Suprapubic skin (tissue), 4 donors: ENCODE measurements around the gene GUCA1A. TPM values are rescaled to one million over a fixed set of nuclear protein-coding genes. Genes with fewer than 3 reads are reported as not detected.

Experiments used
- DNase-seq, 2 donors: peaks; one replicate each; pipeline ENCODE4 v3.0.0-alpha.2; 2019; ENCODE audit warnings: low spot score in 2 of 2
- H3K27ac ChIP-seq: fragments of 200-600 bp; sonication (generic); one replicate; pipeline ENCODE4 v1.5.1; 2019
- H3K27me3 ChIP-seq: fragments of 200-600 bp; sonication (generic); one replicate; pipeline ENCODE4 v1.5.1; 2019
- H3K36me3 ChIP-seq: fragments of 200-600 bp; sonication (generic); one replicate; pipeline ENCODE4 v1.5.1; 2019
- H3K4me1 ChIP-seq: fragments of 200-600 bp; sonication (generic); one replicate; pipeline ENCODE4 v1.5.1; 2019
- H3K4me3 ChIP-seq: fragments of 200-600 bp; sonication (generic); one replicate; pipeline ENCODE4 v1.5.1; 2019; ENCODE audit warnings: mild to moderate bottlenecking
- H3K9me3 ChIP-seq: fragments of 200-600 bp; sonication (generic); one replicate; pipeline ENCODE4 v1.5.1; 2019
- CTCF ChIP-seq, 2 donors: fragments of 200-600 bp in 1 of 2; fragments of 450-650 bp in 1 of 2; sonication (generic) in 1 of 2; IDR thresholded peaks; one replicate each; pipeline ENCODE4 v1.5.1; 2016 to 2019; ENCODE audit warnings: antibody characterized with exemption in 2 of 2, mild to moderate bottlenecking in 1 of 2, moderate library complexity in 1 of 2
- EP300 ChIP-seq: sonication (generic); formaldehyde crosslinking; IDR thresholded peaks from one replicate; pipeline ENCODE4 v1.6.1; 2017; ENCODE audit warnings: antibody characterized with exemption
- POLR2A ChIP-seq, 2 donors: fragments of 450-650 bp; IDR thresholded peaks; one replicate each; pipeline ENCODE4 v1.6.1; 2017; ENCODE audit warnings: antibody characterized with exemption in 2 of 2, mild to moderate bottlenecking in 2 of 2, moderate library complexity in 2 of 2
- POLR2AphosphoS5 ChIP-seq, 3 donors: sonication (generic); formaldehyde crosslinking; IDR thresholded peaks; one replicate each; pipeline ENCODE4 v1.6.1; 2017; ENCODE audit warnings: antibody characterized with exemption in 3 of 3
- WGBS: methylation state at CpG from one replicate; pipeline ENCODE4 v1.1.5; 2018; 5-methylcytosine and 5-hydroxymethylcytosine counted together
- total RNA-seq, 4 donors: library from RNA; depleted of rRNA; stranded (reverse); fragments of >200 nt; gene quantifications; one replicate each; pipeline ENCODE4 v1.1.0, GENCODE V29; 2016

GUCA1A gene
- total RNA-seq, 4 donors from 2014 or later: 0.76 TPM; not detected in 3

GRCh38 chr6:42140032-42140431, 33.1 kb upstream of the GUCA1A start:
- DNase-seq: no peak
- 44% methylated on average over 3 of the region's 5 CpGs for WGBS
- Histone ChIP-seq H3K9me3 (no peaks in the 10 kb centered on the region), H3K36me3 (peaks cover 3% of the 10 kb centered on the region), H3K27ac (peak overlapping the region; percentile 89), H3K4me1 (peaks cover 64% of the 10 kb centered on the region), H3K4me3 (peak overlapping the region; percentile 53), H3K27me3 (no peaks in the 10 kb centered on the region)
- TF ChIP-seq POLR2AphosphoS5 (IDR thresholded peaks at IDR 0.05) (no peak), CTCF (IDR thresholded peaks at IDR 0.05) (no peak), EP300 (no peak), POLR2A (IDR thresholded peaks at IDR 0.05) (no peak)

- Histone ChIP-seq H3K4me3 (peak overlapping the region; percentile 53), H3K9me3 (no peaks in the 10 kb centered on the region), H3K4me1 (peaks cover 64% of the 10 kb centered on the region), H3K36me3 (no peaks in the 10 kb centered on the region), H3K27me3 (no peaks in the 10 kb centered on the region), H3K27ac (peak overlapping the region; percentile 89)
- WGBS: 47% methylated on average over 9 of the region's 9 CpGs
- peak in 1 of 2 donors; percentile 84 for DNase-seq
- no peak for TF ChIP-seq POLR2AphosphoS5 (IDR thresholded peaks at IDR 0.05)
Observed at GRCh38 chr6:42140756-42141602, 32.2 kb upstream of the GUCA1A start.

GRCh38 chr6:42141603-42142117, 31.5 kb upstream of the GUCA1A start:
- no peaks in the 10 kb centered on the region for H3K36me3 ChIP-seq
- peaks cover 58% of the 10 kb centered on the region for H3K4me1 ChIP-seq
- H3K4me3 ChIP-seq: peak overlapping the region; percentile 53
- H3K27ac ChIP-seq: peak overlapping the region; percentile 89
- no peak for DNase-seq
- H3K27me3 ChIP-seq: no peaks in the 10 kb centered on the region
- H3K9me3 ChIP-seq: no peaks in the 10 kb centered on the region
- TF ChIP-seq POLR2AphosphoS5 (IDR thresholded peaks at IDR 0.05): no peak
- no peak for TF ChIP-seq POLR2A (IDR thresholded peaks at IDR 0.05)
- no peak for TF ChIP-seq EP300
- no peak for TF ChIP-seq CTCF (IDR thresholded peaks at IDR 0.05)
- WGBS: 55% methylated on average over 9 of the region's 13 CpGs

- peak; percentile 80 to 86 for DNase-seq
- H3K9me3 ChIP-seq: no peaks in the 10 kb centered on the region
- H3K27me3 ChIP-seq: no peaks in the 10 kb centered on the region
- H3K4me1 ChIP-seq: peaks cover 52% of the 10 kb centered on the region
- no peaks in the 10 kb centered on the region for H3K36me3 ChIP-seq
- H3K27ac ChIP-seq: peak within 1 kb of the TSS; percentile 89
- peak within 1 kb of the TSS; percentile 53 for H3K4me3 ChIP-seq
- TF ChIP-seq EP300 (no peak), POLR2AphosphoS5 (IDR thresholded peaks at IDR 0.05) (no peak), POLR2A (IDR thresholded peaks at IDR 0.05) (peak in 1 of 2 donors; percentile 15)
- 3% methylated on average over 13 of the region's 60 CpGs for WGBS
Observed at GRCh38 chr6:42142118-42142835, 30.9 kb upstream of the GUCA1A start, which contains the start of gene C6orf132. C6orf132 (minus strand) TSS chr6:42142620; CDS start chr6:42142444, 176 bp downstream.

- WGBS: 79% methylated on average over 10 of the region's 10 CpGs
- no peak for DNase-seq
Observed at GRCh38 chr6:42147138-42147562, 26.0 kb upstream of the GUCA1A start.

More at GRCh38 chr6:42147138-42147562, 26.0 kb upstream of the GUCA1A start:
- no peak overlapping the region for H3K27ac ChIP-seq
- H3K9me3 ChIP-seq: no peaks in the 10 kb centered on the region
- H3K27me3 ChIP-seq: no peaks in the 10 kb centered on the region
- H3K36me3 ChIP-seq: no peaks in the 10 kb centered on the region
- H3K4me3 ChIP-seq: no peak overlapping the region
- H3K4me1 ChIP-seq: peaks cover 16% of the 10 kb centered on the region
- TF ChIP-seq EP300: no peak
- TF ChIP-seq POLR2AphosphoS5 (IDR thresholded peaks at IDR 0.05): no peak
- TF ChIP-seq CTCF (IDR thresholded peaks at IDR 0.05): no peak
- TF ChIP-seq POLR2A (IDR thresholded peaks at IDR 0.05): no peak
